Keratinocyte (primary cell): ENCODE measurements around the gene INTS6L. TPM values are rescaled to one million over a fixed set of nuclear protein-coding genes. Genes with fewer than 3 reads are reported as not detected.

Experiments
- DNase-seq: peaks from one replicate; pipeline ENCODE4 v3.0.0-alpha.2; 2011; ENCODE audit warnings: low read depth, missing footprints, low spot score
- FAIRE-seq: peaks from 2 replicates; lab custom pipeline; 2011; peaks lifted over from hg19 to GRCh38; lab: Jason Lieb, UNC
- H2AFZ ChIP-seq: 2 replicates; pipeline ENCODE4 v1.6.0; 2012; ENCODE audit warnings: low read length, control low read depth, inconsistent platforms; ENCODE audit not compliant: control insufficient read depth
- H3K27ac ChIP-seq: 2 replicates; pipeline ENCODE4 v1.5.1; 2011; ENCODE audit warnings: low read length; ENCODE audit not compliant: control insufficient read depth, insufficient read depth
- H3K27me3 ChIP-seq: 3 replicates; pipeline ENCODE4 v1.6.0; 2011; ENCODE audit warnings: low read length; ENCODE audit not compliant: control insufficient read depth, insufficient read depth; ENCODE audit errors: extremely low read depth
- H3K36me3 ChIP-seq, 2 experiments: 2 replicates in 1 of 2; 3 replicates in 1 of 2; pipeline ENCODE4 v1.5.1; 2011; ENCODE audit warnings: low read length in 2 of 2, mild to moderate bottlenecking in 1 of 2; ENCODE audit not compliant: control insufficient read depth in 2 of 2, insufficient read depth in 2 of 2; ENCODE audit errors: extremely low read depth in 1 of 2
- H3K4me1 ChIP-seq: 3 replicates; pipeline ENCODE4 v1.5.1; 2011; ENCODE audit warnings: low read length; ENCODE audit not compliant: control insufficient read depth, insufficient read depth; ENCODE audit errors: extremely low read depth
- H3K4me2 ChIP-seq: 3 replicates; pipeline ENCODE4 v1.6.0; 2011; ENCODE audit warnings: low read depth, low read length; ENCODE audit not compliant: control insufficient read depth, insufficient read depth; ENCODE audit errors: extremely low read depth
- H3K4me3 ChIP-seq, 3 experiments: fragments of 200-600 bp in 1 of 3; sonication (generic) in 1 of 3; 2 replicates in 2 of 3; 3 replicates in 1 of 3; pipeline ENCODE4 v1.5.1; 2011 to 2016; ENCODE audit warnings: low read length in 3 of 3, mild to moderate bottlenecking in 3 of 3, control low read depth in 2 of 3, inconsistent platforms in 1 of 3, low read depth in 1 of 3, mixed read lengths in 1 of 3, mixed run types in 1 of 3, moderate library complexity in 1 of 3; ENCODE audit not compliant: control insufficient read depth in 2 of 3, insufficient read depth in 2 of 3; ENCODE audit errors: extremely low read depth in 1 of 3
- H3K79me2 ChIP-seq: 2 replicates; pipeline ENCODE4 v1.6.0; 2012; ENCODE audit warnings: low read length; ENCODE audit not compliant: control insufficient read depth, insufficient read depth
- H3K9ac ChIP-seq: 3 replicates; pipeline ENCODE4 v1.6.0; 2011; ENCODE audit warnings: low read length; ENCODE audit not compliant: control insufficient read depth, insufficient read depth; ENCODE audit errors: extremely low read depth
- H3K9me1 ChIP-seq: 3 replicates; pipeline ENCODE4 v1.6.0; 2011; ENCODE audit warnings: low read length; ENCODE audit not compliant: control insufficient read depth, insufficient read depth; ENCODE audit errors: extremely low read depth
- H3K9me3 ChIP-seq: 2 replicates; pipeline ENCODE4 v1.5.1; 2012; ENCODE audit warnings: low read depth, low read length; ENCODE audit not compliant: control insufficient read depth
- H4K20me1 ChIP-seq: 3 replicates; pipeline ENCODE4 v1.6.0; 2011; ENCODE audit warnings: low read length; ENCODE audit not compliant: control insufficient read depth, insufficient read depth; ENCODE audit errors: extremely low read depth
- EZH2 ChIP-seq: IDR thresholded peaks from one replicate; pipeline ENCODE4 v1.6.1; 2012; ENCODE audit warnings: inconsistent platforms, mild to moderate bottlenecking, low read length, moderate library complexity
- dilution Hi-C: fragments of 300-500 bp; cut with MboI; formaldehyde crosslinking; loops from one replicate; pipeline ENCODE4 v1.7.0; 2020; ENCODE audit warnings: low sequenced_read_pairs; ENCODE audit not compliant: extremely low pct_ligation_motif_present
- polyA plus RNA-seq, 5 experiments: library from polyadenylated mRNA; depleted of rRNA in 3 of 5; stranded (reverse) in 3 of 5; stranded (forward) in 1 of 5; unstranded in 1 of 5; fragments of >200 nt; gene quantifications; 1 replicate in 1 of 5; 2 replicates in 3 of 5; 3 replicates in 1 of 5; pipeline versions ENCODE4 v1.2.1 to v1.2.3, GENCODE V29; 2011 to 2012; ENCODE audit warnings: missing spikeins in 2 of 5, low read depth in 1 of 5, low replicate concordance in 1 of 5
- TF ChIP-seq, protein P1 (sequence below), 3 experiments: IDR thresholded peaks in 1 of 3; conservative IDR thresholded peaks in 1 of 3; optimal IDR thresholded peaks in 1 of 3; 2 replicates in 2 of 3; 3 replicates in 1 of 3; pipeline versions ENCODE3 to v1.5.1; 2011; ENCODE audit warnings: low read length in 3 of 3, mild to moderate bottlenecking in 3 of 3, moderate library complexity in 2 of 3, control low read depth in 1 of 3, inconsistent platforms in 1 of 3; ENCODE audit not compliant: insufficient read depth in 2 of 3; ENCODE audit errors: extremely low read depth in 1 of 3

INTS6L gene
- polyA plus RNA-seq, 1 donor (not counting 4 experiments of a cell fraction or from before 2014, with no cell fraction given) = 14.5 TPM

DNA sequence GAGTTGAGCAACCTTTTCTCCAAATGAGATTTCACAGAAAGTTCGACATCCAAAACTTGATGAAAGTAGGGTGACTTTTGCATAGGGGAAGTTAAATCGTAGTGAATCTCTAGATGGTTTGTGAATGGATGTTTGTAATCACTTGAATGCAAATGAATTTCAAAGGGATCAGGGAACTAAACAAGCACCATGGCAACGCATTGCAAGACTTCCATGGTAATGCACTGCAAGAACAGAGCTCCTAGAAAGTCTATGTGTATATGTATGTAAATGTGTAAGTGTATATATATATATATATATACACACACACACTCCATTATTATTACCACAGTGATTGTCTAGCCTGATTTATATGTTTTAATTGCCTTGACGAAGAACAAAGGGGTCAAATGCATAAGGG is 27.3 kb downstream of the INTS6L start:
- DNase-seq (no peak), FAIRE-seq (no peak)
- Histone ChIP-seq H3K9me3 (no peaks in the 10 kb centered on the region), H3K4me1 (no peaks in the 10 kb centered on the region), H3K9ac (no peak overlapping the region), H3K4me2 (no peak overlapping the region), H3K79me2 (no peaks in the 10 kb centered on the region), H3K36me3 (no peaks in the 10 kb centered on the region), H4K20me1 (no peaks in the 10 kb centered on the region), H3K9me1 (no peaks in the 10 kb centered on the region), H3K4me3 (no peak overlapping the region), H2AFZ (no peak overlapping the region), H3K27me3 (no peaks in the 10 kb centered on the region), H3K27ac (no peak overlapping the region)
- TF ChIP-seq, protein P1, sequence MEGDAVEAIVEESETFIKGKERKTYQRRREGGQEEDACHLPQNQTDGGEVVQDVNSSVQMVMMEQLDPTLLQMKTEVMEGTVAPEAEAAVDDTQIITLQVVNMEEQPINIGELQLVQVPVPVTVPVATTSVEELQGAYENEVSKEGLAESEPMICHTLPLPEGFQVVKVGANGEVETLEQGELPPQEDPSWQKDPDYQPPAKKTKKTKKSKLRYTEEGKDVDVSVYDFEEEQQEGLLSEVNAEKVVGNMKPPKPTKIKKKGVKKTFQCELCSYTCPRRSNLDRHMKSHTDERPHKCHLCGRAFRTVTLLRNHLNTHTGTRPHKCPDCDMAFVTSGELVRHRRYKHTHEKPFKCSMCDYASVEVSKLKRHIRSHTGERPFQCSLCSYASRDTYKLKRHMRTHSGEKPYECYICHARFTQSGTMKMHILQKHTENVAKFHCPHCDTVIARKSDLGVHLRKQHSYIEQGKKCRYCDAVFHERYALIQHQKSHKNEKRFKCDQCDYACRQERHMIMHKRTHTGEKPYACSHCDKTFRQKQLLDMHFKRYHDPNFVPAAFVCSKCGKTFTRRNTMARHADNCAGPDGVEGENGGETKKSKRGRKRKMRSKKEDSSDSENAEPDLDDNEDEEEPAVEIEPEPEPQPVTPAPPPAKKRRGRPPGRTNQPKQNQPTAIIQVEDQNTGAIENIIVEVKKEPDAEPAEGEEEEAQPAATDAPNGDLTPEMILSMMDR (optimal IDR thresholded peaks at IDR 0.05 in 1 of 3, IDR thresholded peaks at IDR 0.05 in 1 of 3, conservative IDR thresholded peaks at IDR 0.05 in 1 of 3; ENCODE audit: extremely low read depth in 1 of 3, insufficient read depth in 2 of 3, low read length in 3 of 3) = no peak
- no peak for TF ChIP-seq EZH2
- dilution Hi-C loops = no loop called here

- H3K36me3 ChIP-seq = no peaks in the 10 kb centered on the region
- no peaks in the 10 kb centered on the region for H3K9me3 ChIP-seq
- TF ChIP-seq, protein P1 (optimal IDR thresholded peaks at IDR 0.05 in 1 of 3, IDR thresholded peaks at IDR 0.05 in 1 of 3, conservative IDR thresholded peaks at IDR 0.05 in 1 of 3; ENCODE audit: extremely low read depth in 1 of 3, insufficient read depth in 2 of 3, low read length in 3 of 3) = no peak
- FAIRE-seq (no peak), DNase-seq (no peak)
- dilution Hi-C loops = no loop called here
- no peaks in the 10 kb centered on the region for H3K4me1 ChIP-seq
- H3K79me2 ChIP-seq = no peaks in the 10 kb centered on the region
- no peak overlapping the region for H3K4me2 ChIP-seq
- H3K4me3 ChIP-seq = no peak overlapping the region
- no peak overlapping the region for H3K9ac ChIP-seq
- H4K20me1 ChIP-seq = no peaks in the 10 kb centered on the region
- H3K9me1 ChIP-seq = no peaks in the 10 kb centered on the region
- H2AFZ ChIP-seq = no peak overlapping the region
- H3K27me3 ChIP-seq = no peaks in the 10 kb centered on the region
- H3K27ac ChIP-seq = no peak overlapping the region
Observed at GRCh38 chrX:135549519-135549918, 29.1 kb downstream of the INTS6L start.
